Testis (tissue), 2 donors: ENCODE data around the gene OAS1.
"Not testable (repeated sequence)": the region's sequence is repeated elsewhere in the genome, so short reads cannot be mapped to it uniquely, and the experiment has no call there.

Experiments used
- POLR2A ChIP-seq: fragments of 450-650 bp; IDR thresholded peaks from one replicate; pipeline ENCODE4 v1.6.1; 2017; ENCODE audit warnings: antibody characterized with exemption, mild to moderate bottlenecking, moderate library complexity
- TF ChIP-seq, protein P1 (sequence below), 3 experiments: fragments of 450-650 bp in 2 of 3; fragments of 200-600 bp in 1 of 3; sonication (generic) in 1 of 3; IDR thresholded peaks; one replicate each; pipeline ENCODE4 v1.5.1; 2016 to 2019; ENCODE audit warnings: antibody characterized with exemption in 3 of 3, mild to moderate bottlenecking in 2 of 3, moderate library complexity in 1 of 3

DNA sequence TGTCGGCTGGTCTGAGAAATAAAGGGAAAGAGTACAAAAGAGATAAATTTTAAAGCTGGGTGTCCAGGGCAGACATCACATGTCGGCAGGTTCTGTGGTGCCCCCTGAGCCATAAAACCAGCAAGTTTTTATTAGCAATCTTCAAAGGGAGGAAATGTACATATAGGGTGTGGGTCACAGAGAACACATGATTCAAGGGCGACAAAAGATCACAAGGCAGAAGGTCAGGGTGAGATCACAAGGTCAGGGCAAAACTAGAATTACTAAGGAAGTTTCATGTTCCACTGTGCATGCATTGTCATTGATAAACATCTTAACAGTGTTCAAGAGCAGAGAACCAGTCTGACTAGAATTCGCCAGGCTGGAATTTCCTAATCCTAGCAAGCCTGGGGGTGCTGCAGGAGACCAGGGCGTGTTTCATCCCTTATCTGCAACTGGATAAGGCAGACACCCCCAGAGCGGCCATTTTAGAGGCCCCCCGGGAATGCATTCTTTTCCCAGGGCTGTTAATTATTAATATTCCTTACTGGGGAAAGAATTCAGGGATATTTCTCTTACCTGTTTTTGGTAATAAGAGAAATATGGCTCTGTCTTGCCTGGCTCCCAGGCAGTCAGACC, 19.8 kb downstream of the OAS1 start:
- TF ChIP-seq, protein P1, sequence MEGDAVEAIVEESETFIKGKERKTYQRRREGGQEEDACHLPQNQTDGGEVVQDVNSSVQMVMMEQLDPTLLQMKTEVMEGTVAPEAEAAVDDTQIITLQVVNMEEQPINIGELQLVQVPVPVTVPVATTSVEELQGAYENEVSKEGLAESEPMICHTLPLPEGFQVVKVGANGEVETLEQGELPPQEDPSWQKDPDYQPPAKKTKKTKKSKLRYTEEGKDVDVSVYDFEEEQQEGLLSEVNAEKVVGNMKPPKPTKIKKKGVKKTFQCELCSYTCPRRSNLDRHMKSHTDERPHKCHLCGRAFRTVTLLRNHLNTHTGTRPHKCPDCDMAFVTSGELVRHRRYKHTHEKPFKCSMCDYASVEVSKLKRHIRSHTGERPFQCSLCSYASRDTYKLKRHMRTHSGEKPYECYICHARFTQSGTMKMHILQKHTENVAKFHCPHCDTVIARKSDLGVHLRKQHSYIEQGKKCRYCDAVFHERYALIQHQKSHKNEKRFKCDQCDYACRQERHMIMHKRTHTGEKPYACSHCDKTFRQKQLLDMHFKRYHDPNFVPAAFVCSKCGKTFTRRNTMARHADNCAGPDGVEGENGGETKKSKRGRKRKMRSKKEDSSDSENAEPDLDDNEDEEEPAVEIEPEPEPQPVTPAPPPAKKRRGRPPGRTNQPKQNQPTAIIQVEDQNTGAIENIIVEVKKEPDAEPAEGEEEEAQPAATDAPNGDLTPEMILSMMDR (IDR thresholded peaks at IDR 0.05): not testable (repeated sequence)
- not testable (repeated sequence) for TF ChIP-seq POLR2A
